Mucosa of descending colon (tissue), 3 donors: ENCODE data around the gene CHRM5. TPM values are rescaled to one million over a fixed set of nuclear protein-coding genes. Genes with fewer than 3 reads are reported as not detected.

Experiments used
- ATAC-seq: fragments of 200-7000 bp; cut with Tn5 transposase; one replicate; pipeline ENCODE4 v1.9.1; 2020; ENCODE audit warnings: mild to moderate bottlenecking, moderate library complexity
- DNase-seq, 3 donors: peaks; one replicate each; pipeline ENCODE4 v3.0.0-alpha.2; 2020
- H3K36me3 ChIP-seq: fragments of 200-600 bp; one replicate; pipeline ENCODE4 v1.8.0; 2021; ENCODE audit warnings: low read depth, mild to moderate bottlenecking
- H3K4me1 ChIP-seq: fragments of 200-600 bp; one replicate; pipeline ENCODE4 v1.8.0; 2021; ENCODE audit warnings: low read depth, mild to moderate bottlenecking
- H3K4me3 ChIP-seq: fragments of 200-600 bp; one replicate; pipeline ENCODE4 v1.8.0; 2021; ENCODE audit warnings: mild to moderate bottlenecking
- H3K9me3 ChIP-seq: fragments of 200-600 bp; one replicate; pipeline ENCODE4 v1.8.0; 2021; ENCODE audit warnings: mild to moderate bottlenecking
- intact Hi-C, 2 donors: fragments of 100-400 bp; cut with DNase I in 1 of 2; cut with micrococcal nuclease in 1 of 2; formaldehyde crosslinking; loops; one replicate each; pipeline versions ENCODE4 v1.11.0 to v1.11.1; 2022; cut with DNase I, micrococcal nuclease
- total RNA-seq, 3 donors: library from RNA; stranded (reverse); fragmentation: NEBNext Ultra II Directional in 2 of 3; extraction: Animal tissue kit (Norgen Biotek cat#: 25700) in 2 of 3; gene quantifications; one replicate each; pipeline versions ENCODE4 v1.2.1 to v1.2.4, GENCODE V29; 2021 to 2023
- TF ChIP-seq, protein P1 (sequence below): fragments of 200-600 bp; IDR thresholded peaks from one replicate; pipeline ENCODE4 v1.8.0; 2022; ENCODE audit warnings: antibody characterized with exemption, mild to moderate bottlenecking
- donor health status: DM: no; HTN: no; CAD: no; lungs with moderate emphysema.
- donor health status: DM: no; HTN: no; CAD: no.
- donor health status: DM: no; HTN: yes; CAD: no.

Gene CHRM5
- total RNA-seq, 3 donors from 2014 or later, result not detected

GRCh38 chr15:34065261-34065660 is 97.0 kb downstream of the CHRM5 start:
- TF ChIP-seq, protein P1, sequence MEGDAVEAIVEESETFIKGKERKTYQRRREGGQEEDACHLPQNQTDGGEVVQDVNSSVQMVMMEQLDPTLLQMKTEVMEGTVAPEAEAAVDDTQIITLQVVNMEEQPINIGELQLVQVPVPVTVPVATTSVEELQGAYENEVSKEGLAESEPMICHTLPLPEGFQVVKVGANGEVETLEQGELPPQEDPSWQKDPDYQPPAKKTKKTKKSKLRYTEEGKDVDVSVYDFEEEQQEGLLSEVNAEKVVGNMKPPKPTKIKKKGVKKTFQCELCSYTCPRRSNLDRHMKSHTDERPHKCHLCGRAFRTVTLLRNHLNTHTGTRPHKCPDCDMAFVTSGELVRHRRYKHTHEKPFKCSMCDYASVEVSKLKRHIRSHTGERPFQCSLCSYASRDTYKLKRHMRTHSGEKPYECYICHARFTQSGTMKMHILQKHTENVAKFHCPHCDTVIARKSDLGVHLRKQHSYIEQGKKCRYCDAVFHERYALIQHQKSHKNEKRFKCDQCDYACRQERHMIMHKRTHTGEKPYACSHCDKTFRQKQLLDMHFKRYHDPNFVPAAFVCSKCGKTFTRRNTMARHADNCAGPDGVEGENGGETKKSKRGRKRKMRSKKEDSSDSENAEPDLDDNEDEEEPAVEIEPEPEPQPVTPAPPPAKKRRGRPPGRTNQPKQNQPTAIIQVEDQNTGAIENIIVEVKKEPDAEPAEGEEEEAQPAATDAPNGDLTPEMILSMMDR, result no peak
- no peaks in the 10 kb centered on the region for H3K4me1 ChIP-seq
- no peaks in the 10 kb centered on the region for H3K9me3 ChIP-seq
- intact Hi-C loops, result loop anchor here in 1 of 2 donors (10.0 kb wide), 1 partner anchor 150 kb away; the partner anchor contains the start of gene KATNBL1
- H3K36me3 ChIP-seq, result no peaks in the 10 kb centered on the region
- DNase-seq (no peak), ATAC-seq (no peak)
- no peak overlapping the region for H3K4me3 ChIP-seq

GRCh38 chr15:34065941-34066340 is 97.6 kb downstream of the CHRM5 start:
- TF ChIP-seq, protein P1, result no peak
- no peak for ATAC-seq
- Histone ChIP-seq H3K4me1 (no peaks in the 10 kb centered on the region), H3K9me3 (no peaks in the 10 kb centered on the region), H3K4me3 (no peak overlapping the region), H3K36me3 (no peaks in the 10 kb centered on the region)
- intact Hi-C loops, result loop anchor here in 1 of 2 donors (10.0 kb wide), 1 partner anchor 149 kb away; the partner anchor contains the start of gene KATNBL1
- DNase-seq, result no peak

GRCh38 chr15:34070003-34070402 is 101.7 kb downstream of the CHRM5 start:
- H3K36me3 ChIP-seq, result no peaks in the 10 kb centered on the region
- ATAC-seq (no peak), DNase-seq (no peak)
- TF ChIP-seq, protein P1, result no peak
- intact Hi-C loops, result no loop called here
- H3K9me3 ChIP-seq, result no peaks in the 10 kb centered on the region
- H3K4me3 ChIP-seq, result no peak overlapping the region
- no peaks in the 10 kb centered on the region for H3K4me1 ChIP-seq

DNA sequence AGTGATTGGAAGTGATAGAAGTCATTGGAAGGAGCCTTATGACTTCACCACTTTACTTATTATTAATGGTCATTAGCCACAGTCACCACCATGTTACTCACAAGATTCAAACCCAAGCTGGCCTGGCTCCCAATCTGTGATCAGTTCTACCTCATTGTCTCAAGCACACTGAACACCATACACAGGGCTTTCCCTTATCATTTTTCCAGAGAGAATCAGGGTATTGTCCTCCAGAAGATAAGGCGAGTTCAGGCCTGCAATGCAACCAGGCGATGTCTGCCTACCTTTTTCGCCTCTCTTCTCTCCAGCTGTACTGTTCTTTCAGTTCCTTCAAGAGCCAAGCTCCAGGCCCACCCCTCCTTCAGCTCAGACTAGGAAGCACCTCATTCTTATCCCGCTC is 108.5 kb downstream of the CHRM5 start:
- intact Hi-C loops, result no loop called here
- Histone ChIP-seq H3K4me3 (no peak overlapping the region), H3K36me3 (no peaks in the 10 kb centered on the region), H3K4me1 (peaks cover 3% of the 10 kb centered on the region), H3K9me3 (no peaks in the 10 kb centered on the region)
- no peak for ATAC-seq
- DNase-seq, result no peak
- TF ChIP-seq, protein P1, result no peak

DNA sequence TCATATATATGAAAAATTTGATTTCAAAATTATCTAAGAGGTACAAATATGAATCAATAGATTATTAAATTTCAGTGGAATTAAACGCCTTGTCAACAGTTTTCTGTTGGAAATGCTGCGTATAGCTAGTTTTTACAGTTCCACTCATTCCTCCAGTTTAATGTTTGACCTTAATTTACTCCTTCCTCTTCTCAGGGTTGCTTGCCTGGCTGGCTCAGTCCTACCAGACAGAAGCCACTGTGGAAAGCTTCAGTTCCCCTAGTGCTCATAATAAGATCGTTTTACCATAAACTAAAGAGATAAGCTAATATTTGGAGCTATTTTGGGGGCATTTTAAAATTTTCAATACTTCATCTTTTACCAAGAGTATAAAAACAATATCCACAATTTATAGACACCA is 110.6 kb downstream of the CHRM5 start:
- intact Hi-C loops, result no loop called here
- DNase-seq (peak in 1 of 3 donors; percentile 30), ATAC-seq (peak; percentile 77)
- Histone ChIP-seq H3K4me3 (no peak overlapping the region), H3K9me3 (no peaks in the 10 kb centered on the region), H3K4me1 (peaks cover 3% of the 10 kb centered on the region), H3K36me3 (no peaks in the 10 kb centered on the region)
- TF ChIP-seq, protein P1, result no peak

DNA sequence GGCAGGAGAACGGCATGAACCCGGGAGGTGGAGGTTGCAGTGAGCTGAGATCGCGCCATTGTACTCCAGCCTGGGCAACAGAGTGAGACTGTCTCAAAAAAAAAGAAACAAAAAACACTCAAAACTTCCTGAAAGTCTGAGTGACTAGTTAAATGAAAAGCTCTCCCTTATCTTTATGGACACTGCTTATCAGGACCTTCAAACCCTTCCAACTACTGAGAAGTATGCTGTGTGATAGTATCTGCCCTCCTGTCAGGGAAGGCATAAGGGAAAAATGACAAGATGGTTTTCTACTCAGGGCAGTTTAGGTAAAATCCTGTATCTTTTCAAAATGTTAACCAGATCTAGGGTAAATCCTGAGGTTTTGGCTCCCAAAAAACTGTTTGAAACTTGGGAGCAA is 111.6 kb downstream of the CHRM5 start:
- TF ChIP-seq, protein P1, result no peak
- DNase-seq (no peak), ATAC-seq (peak; percentile 95)
- no peaks in the 10 kb centered on the region for H3K9me3 ChIP-seq
- H3K4me3 ChIP-seq, result no peak overlapping the region
- no peaks in the 10 kb centered on the region for H3K36me3 ChIP-seq
- peaks cover 3% of the 10 kb centered on the region for H3K4me1 ChIP-seq
- intact Hi-C loops, result no loop called here
